Sciatic nerve (tissue), 2 donors: ENCODE data around the gene ARL15. TPM values are rescaled to one million over a fixed set of nuclear protein-coding genes. Genes with fewer than 3 reads are reported as not detected.

Source experiments
- ATAC-seq: fragments of 200-7000 bp; cut with Tn5 transposase; one replicate; pipeline ENCODE4 v1.9.1; 2020; ENCODE audit warnings: mild to moderate bottlenecking, moderate library complexity
- DNase-seq: peaks from one replicate; pipeline ENCODE4 v3.0.0-alpha.2; 2020; ENCODE audit warnings: low spot score
- intact Hi-C: fragments of 100-400 bp; cut with DNase I; formaldehyde crosslinking; loops from one replicate; pipeline ENCODE4 v1.14.2; 2022
- total RNA-seq: library from RNA; stranded (reverse); fragmentation: NEBNext Ultra II Directional; extraction: Animal tissue kit (Norgen Biotek cat#: 25700); gene quantifications from one replicate; pipeline ENCODE4 v1.2.1, GENCODE V29; 2021
- donor health status: DM: no; HTN: no; CAD: no.
- donor health status: DM: no; HTN: no; CAD: no.

ARL15 gene
- total RNA-seq, 1 donor from 2014 or later: 30.9 TPM

DNA sequence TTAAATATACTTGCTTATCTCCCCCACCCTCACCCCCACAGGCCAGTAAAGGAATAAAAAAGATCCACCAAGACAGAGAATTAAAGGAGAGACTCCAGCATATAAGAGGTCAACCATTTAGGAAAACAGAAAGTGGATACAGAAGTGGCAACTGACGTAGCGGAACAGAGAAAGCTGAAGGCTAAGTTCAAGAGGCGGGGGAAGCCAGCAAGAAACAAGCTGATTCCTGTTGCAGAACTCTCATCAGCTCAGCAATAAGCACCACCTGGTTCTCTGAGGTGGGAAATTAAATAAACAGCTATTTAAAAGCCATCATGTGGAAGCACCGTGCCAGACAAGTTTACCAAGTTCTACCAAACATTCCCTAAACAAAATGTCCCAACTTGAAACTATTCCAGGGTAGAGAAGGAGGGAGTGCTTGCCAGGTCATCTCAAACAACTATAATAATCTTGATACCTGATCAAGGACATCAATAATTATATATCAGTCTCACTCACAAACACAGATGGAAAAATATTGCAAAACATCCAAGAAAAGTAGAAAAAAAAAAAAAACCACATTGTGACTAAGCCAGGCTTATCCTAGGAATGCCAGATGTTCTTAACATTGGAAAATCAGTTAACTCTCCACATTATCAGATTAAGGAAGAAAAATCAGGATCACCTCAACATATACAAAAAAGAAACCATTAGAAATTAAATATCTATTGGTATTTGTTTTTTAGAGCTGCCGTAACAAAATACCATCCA, 7.3 kb upstream of the ARL15 start:
- intact Hi-C loops: no loop called here
- DNase-seq (no peak), ATAC-seq (no peak)

DNA sequence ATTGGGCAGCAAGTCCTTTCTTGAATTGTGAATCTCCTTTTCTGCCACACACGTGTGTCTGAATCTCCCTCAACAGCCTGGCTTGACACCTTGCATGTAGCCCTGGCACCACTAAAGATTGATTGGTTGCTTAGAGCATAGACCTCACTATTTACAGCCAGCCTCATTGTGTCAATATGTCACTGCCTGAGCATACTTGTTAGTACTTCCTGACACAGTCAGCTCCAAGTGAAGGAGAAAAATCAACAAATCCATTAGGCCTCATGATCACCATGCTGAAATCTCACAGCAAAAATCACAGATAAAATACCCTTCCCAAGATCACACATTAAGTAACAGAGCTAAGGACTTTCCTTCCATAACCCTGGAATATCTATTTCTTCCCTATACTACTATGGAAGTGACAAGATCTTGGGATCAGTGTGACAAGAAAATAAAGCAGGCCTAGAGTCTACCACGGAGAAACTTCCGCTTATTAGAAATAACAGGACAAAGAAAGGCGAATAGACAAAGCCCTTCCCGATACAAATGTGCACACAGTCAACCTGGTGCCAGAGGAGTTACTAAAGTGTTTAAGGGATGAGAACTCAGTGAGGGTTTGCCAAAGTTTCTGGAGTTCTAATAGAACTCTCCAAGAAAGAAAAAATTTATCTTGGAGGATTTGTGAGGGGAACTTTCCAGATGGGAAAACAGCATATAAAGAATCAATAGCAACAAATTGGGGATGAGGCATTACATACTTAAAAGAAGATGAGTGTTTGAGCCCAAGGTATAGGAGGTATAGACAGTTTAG, 5.6 kb upstream of the ARL15 start:
- intact Hi-C loops: no loop called here

DNA sequence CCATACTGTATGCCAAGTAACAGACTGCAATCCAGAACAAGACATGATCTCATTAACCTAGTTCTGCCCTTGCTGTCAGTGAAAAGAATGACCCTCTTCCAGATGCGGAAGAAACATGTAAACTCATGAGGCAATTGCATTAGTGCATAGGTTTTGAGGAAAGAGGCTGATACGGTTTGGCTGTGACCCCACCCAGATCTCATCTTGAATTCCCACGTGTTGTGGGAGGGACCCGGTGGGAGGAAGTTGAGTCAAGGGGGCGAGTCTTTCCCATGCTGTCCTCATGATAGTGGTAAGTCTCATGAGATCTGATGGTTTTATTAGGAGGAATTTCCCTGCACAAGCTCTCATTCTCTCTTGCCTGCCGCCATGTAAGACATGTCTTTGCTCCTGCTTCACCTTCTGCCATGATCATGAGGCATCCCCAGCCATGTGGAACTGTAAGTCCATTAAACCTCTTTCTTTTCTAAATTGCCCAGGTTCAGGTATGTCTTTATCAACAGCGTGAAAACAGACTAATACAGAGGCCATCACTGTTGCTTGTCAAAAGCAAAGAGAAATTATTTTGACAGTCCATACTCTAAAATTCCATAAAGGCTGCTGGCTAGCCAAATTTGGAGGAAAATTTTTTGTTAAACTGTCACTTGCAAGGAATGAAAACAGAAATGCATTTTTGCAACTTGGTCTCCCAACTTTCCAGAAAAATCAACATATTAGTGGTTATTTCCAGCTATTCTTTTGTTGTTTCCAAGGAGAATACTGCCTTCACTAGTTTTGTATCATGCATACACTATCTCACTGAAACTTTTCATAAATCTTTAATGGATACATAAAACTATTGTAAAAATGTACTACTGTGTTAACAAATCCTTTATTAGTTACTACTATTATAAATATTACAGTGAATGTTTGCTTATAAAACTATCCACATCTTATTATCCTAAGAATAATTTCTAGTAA, 3.2 kb upstream of the ARL15 start:
- ATAC-seq: no peak
- intact Hi-C loops: no loop called here

More for the DNA sequence above, 5.6 kb upstream of the ARL15 start:
- DNase-seq (no peak), ATAC-seq (no peak)

DNA sequence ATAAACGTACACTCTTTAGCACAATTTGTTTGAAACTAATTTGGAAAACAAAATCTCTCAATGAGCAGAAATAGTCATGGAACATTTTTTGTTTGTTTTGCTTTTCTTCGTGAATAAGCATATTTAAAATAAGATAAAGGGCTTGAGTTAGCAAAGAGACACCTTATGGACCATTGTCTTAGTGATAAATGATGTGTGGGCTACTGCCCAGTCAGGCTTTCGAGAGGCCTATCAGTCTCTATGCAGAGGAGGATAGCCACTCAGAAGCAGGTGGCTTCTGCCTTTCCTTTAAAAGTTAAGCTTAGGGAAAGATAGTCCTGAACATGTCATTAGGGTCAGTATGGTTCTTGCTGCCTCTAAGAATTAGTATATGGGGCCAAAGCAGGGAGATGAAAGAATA, 2.1 kb upstream of the ARL15 start:
- intact Hi-C loops: no loop called here
- no peak for DNase-seq
- ATAC-seq: no peak

More for the DNA sequence above, 3.2 kb upstream of the ARL15 start:
- no peak for DNase-seq

DNA sequence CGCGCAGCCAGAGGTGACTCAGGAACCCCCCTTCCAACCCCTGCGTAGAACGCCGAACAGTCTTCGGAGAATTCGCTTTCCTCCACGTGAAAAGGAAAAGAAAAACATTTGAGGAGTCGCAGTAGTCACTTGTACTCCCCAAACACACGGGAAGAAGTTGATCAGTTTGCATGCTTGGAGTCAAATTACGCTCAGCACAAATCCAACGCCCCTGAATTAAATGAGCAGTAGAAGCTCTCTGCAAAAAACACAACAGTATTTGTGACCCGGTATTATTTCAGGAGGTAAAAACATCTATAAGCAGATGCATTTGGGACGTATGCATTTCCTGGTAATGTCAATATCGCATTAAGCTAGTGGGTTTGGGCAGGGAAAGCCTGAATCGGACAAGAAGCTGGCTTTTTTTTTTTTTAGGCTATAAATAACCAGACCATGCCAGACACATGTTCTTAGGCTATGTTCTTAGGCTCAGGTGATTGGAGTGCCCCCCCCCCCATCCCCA, 854 bp upstream of the ARL15 start:
- DNase-seq (no peak), ATAC-seq (peak; percentile 29)
- intact Hi-C loops: no loop called here

DNA sequence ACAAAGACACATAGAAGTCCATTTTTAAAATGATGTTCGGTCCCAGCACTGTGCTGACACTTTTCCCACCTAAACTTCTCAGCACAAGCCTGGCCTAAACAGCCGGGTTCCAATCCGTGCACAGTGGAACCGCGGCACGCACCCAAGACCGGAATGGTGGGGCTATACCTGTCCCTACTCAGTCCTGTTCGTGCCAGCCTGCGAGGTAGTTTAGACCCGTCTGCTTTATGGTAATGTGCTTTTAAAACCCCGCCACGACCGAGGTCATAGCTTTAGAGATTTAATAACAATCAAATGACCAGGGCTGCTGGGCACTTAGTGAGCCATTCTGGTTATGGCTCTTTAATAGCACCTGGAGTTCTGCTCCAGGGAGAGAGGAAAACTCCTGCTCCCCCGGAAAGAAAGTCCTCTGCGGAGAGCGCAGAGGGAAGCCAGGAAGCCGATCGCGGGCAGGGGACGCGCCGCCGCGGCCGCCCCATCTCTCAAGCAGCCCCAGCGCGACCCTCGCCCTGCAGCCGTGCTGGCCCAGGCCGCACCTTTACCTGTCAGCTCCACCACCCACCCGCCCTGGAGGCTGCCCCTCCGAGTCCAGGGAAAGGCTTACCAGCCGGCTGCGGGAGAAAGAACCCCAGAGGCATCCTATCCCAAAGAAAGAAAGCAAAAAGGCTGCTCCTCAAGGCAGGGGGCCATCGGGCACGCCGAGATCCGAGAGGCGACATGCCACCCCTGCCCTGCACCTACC, 511 bp downstream of the ARL15 start:
- intact Hi-C loops: no loop called here
- peak; percentile 65 for DNase-seq
- peak; percentile 47 for ATAC-seq

DNA sequence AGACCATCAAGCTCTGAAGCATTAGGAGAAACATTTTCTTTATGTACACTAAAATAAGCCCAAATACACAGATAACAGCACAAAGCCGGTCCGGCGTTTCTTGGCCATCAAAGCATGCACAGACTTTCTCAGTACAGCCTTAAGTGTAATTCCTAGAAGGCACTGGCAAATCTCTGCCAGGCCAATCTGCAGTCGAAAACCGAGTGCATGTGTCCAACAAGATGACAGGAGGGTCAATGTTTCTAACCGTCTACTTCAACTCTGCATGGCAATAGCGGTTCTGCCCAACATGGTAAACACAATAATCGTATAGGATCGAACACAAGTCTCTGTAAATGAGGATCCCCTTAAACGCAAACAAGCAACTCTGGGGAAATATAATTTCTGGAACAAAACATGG, 1.1 kb downstream of the ARL15 start:
- DNase-seq (no peak), ATAC-seq (no peak)
- intact Hi-C loops: no loop called here

DNA sequence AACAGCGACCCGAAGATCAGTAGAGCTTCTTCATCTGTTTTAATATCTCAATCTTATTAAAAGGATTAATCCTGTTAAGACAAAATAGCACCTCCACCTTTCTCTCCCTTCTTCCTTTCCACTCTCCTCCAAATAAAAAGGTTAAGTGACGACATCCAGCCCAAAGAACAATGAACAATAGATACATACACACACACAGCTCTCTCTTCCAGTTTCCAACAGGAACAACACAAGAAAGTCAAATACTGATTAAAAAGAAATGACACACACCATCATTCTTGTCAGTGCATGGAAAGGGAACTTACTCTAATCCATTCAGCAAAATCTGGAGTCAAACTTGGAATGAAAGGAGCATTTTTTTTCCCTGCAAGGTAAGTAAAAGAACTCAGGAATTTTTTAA, 2.8 kb downstream of the ARL15 start:
- DNase-seq (no peak), ATAC-seq (no peak)
- intact Hi-C loops: no loop called here

DNA sequence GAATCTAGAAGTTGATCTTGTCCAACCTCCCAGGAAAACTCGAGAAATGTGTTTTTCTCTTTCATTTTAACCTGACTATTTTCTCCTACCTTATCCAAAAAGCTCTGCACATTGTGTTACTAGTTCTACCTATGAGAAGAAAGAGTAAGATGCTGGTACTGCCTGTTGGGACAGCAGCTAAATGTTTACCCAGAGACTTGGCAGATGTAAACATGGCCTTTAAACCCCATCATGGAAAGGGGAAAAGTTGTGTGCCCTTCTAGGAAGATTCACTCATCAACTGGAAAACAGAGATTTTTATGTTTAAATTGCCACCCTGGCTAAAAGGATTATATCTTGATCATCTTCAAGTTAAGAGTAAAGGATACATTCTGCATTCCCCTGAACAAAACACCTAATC, 3.5 kb downstream of the ARL15 start:
- ATAC-seq (no peak), DNase-seq (no peak)
- intact Hi-C loops: no loop called here

DNA sequence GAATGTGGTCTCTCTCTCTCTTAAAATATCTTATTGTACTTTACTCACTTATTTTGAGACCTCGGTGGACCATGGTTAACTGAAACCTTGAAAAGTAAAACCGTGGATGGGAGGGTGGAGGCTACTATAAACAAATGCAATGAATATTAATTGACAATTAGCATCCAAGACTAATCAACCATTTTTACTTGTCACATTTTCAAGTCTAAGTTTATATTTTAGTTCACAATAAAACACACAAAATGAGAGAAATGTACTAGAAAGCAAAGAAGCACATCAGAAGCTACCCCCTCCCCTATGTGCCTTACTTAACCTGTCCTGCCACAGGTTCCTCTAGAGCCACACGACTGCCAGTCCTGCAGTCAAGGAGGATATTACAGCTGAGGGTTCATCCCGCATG, 4.6 kb downstream of the ARL15 start:
- intact Hi-C loops: no loop called here
- ATAC-seq: no peak

DNA sequence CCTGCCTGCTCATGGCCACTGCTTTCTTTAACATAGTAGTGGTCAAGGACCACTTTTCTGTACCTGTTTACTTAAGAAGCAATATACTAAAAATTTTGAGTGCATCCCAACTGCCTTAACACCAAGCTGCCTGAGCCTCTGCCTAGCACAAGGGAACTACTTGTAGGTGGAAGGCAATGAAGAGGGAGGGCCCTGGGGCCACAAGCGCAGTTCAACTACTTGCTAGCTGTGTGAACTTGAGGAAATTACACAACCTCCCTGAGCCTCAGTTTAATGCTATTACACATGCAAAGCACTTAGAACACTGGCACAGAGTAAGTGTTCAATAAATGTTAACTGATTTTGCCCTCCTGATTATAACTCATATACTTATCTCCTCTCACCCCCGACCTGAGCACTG, 6.3 kb downstream of the ARL15 start:
- intact Hi-C loops: no loop called here
- ATAC-seq (no peak), DNase-seq (no peak)

More for the DNA sequence above, 4.6 kb downstream of the ARL15 start:
- DNase-seq: no peak

DNA sequence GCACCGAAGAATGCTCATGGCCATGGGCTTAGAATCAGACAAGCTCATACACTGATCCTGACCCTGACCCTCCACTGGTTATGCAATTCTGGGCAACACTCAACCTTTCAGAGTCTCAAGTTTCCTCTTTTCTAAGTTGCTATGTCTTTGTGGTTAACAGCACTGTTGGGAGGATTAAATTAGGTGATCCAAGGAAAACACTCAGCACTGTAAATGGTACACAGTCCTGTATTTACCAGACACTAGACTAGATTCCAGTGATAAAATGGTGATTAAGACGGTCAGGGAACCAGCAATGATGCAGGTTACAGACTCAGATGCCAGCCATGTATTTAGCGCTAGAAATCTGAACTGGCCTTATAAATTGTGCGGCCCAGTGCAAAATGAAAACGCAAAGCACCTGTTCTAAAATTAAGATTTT, 8.1 kb downstream of the ARL15 start:
- intact Hi-C loops: no loop called here
- DNase-seq (no peak), ATAC-seq (peak; percentile 93)

DNA sequence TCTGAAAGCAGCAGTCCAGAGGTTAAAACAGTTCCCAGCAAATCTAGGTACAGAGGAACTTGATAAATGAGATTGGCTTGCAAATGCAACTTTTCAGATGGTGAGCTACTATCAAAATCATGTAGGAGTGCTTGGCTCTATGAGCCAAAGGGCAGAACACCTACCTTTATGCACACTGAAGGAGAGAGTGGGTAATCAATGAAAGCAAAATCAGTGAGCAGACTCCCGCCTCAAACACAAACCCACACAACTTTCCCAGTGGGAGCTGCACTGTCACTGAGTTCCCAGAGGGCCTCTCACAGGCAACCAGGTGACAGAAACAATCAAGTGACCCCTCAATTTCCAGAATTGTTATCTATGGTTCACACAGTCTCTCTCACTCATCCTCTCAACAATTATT, 8.5 kb downstream of the ARL15 start:
- ATAC-seq: no peak
- DNase-seq: no peak
- intact Hi-C loops: no loop called here

DNA sequence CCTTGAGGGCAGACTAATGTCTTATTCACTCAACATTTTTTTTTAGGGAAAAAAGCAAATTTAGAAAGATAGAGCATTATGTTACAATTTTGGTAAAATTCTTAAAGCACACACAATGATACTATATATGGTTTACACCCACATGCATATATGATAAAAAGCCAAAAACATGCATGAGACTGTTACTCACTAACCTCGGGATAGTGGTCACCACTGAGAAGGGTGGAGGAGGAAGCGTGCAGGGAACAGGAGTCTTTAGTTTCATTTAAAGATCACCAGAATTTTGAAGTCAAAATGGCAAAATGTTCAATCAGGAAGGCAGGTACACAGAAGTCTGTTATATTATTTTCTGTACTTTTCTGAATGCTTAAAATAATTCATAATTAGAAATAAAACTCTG, 9.2 kb downstream of the ARL15 start:
- no peak for ATAC-seq
- DNase-seq: no peak
- intact Hi-C loops: no loop called here

DNA sequence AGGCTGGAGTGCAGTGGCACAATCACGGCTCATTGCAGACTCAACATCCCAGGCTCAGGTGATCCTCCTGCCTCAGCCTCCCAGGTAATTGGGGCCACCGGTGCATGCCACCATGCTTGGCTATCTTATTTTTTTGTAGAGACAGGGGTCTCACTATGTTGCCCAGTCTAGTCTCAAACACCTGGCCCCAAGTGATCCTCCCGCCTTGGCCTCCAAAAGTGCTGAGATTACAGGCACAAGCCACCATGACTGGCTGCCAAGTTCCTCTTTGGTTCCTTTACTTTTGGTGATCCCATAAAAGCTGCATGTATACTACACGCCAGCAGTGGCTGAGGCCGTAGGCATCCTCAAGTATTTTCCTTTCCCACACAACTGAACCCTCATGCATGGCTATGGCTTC, 11.4 kb downstream of the ARL15 start:
- ATAC-seq (no peak), DNase-seq (no peak)
- intact Hi-C loops: no loop called here

DNA sequence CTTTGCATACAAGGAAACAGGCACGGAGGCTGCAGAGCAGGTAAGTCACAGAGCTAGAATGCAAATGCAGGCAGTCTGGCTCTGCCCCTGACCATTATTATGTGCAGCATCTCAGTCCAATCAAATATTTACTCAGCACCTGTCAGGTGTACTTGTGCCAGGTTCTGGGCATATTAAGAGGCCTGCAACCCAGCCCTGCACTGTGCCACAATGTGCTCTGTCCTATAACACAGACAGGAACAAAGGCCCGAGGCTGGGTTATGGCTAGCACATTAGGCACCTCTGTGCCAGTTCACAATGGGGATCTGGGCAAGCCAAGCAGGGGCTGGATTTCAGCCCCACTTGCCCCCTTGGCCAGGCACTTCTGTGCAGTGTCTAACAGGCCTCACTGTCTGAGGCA, 14.0 kb downstream of the ARL15 start:
- intact Hi-C loops: no loop called here
- ATAC-seq (no peak), DNase-seq (no peak)

DNA sequence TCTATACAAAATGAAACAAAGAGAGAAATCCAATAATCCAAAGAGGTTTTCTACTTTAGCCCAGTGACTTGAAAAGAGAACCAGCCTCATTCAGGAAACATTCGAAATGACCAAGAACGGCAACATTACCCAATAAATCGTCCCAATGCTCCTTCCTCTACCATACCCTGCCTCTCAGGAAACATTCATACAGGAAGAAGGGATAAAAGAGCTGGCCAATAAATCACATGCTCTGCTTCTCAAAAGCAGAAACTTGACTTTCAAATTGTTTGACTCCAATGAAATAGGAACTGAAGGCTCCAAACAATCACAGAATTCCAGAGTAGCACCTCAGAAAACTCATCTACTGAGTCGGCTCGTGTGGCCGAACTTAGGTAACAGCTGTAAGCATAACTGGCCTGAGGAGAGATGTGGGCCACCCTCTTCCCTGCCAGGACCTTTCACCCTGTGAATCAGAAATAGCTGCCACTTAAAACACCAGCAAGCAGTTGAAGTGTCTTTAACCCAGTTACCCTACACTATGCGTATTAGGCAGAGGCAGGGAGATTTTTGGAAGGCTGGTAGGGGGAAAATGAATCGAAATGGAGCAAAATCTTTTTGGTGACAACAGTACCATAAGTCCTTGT, 14.6 kb downstream of the ARL15 start:
- DNase-seq (no peak), ATAC-seq (peak; percentile 66)
- intact Hi-C loops: no loop called here

DNA sequence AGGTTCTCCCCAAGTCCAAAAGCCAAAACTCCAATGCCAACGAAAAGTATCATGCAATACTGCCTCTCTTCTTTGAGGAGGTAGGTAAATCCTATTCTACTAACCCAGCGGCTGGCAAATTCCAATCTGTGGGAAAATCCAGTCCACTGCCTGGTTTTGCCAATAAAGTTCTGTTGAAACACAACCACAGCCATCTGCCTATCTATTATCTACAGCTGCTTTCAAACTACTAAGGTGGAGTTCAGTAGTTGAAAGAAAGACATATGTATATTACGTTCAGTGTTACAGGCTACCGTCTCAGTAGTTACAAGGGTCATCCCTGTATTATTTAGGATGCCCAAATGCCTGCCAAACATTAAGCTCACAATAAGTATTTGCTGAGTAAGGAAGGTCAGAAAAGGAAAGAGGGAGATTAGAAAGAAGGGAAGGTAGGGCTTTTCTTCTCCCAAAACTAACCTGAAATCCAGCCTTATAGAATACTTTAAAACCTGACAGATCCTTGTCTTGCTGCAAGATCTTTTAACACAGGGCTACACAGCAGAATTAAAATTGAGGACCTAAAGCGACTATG, 16.2 kb downstream of the ARL15 start:
- no peak for DNase-seq
- ATAC-seq: no peak
- intact Hi-C loops: no loop called here
